Caco-2 (cell line): ENCODE data around the gene GTF3C5. TPM values are rescaled to one million over a fixed set of nuclear protein-coding genes. Genes with fewer than 3 reads are reported as not detected.

Experiments used
- BruUV-seq: library from RNA; stranded (reverse); fragments of 400-500 nt; replicated peaks from 2 replicates; lab custom pipeline; 2021; lab: Mats Ljungman, UMichigan
- CTCF ChIA-PET: fragments of 300-600 bp; sonication (Branson Sonifier 250); formaldehyde crosslinking; loops from one replicate; lab custom pipeline; 2022; ENCODE audit warnings: antibody characterized with exemption; lab: Charles Lee
- POLR2A ChIA-PET: fragments of 300-600 bp; sonication (Branson Sonifier 250); formaldehyde crosslinking; loops from one replicate; lab custom pipeline; 2022; ENCODE audit warnings: antibody characterized with exemption; lab: Charles Lee
- DNase-seq, 2 experiments: peaks; one replicate each; pipeline versions ENCODE4 v3.0.0 to v3.0.0-alpha.2; 2020 to 2022
- H3K27me3 ChIP-seq: replicated peaks from 2 replicates; pipeline ENCODE4 v1.6.0; 2011; ENCODE audit warnings: low read length; ENCODE audit not compliant: control insufficient read depth, insufficient read depth
- H3K36me3 ChIP-seq: 2 replicates; pipeline ENCODE4 v1.5.1; 2011; ENCODE audit warnings: low read length; ENCODE audit not compliant: control insufficient read depth, insufficient read depth
- H3K4me1 ChIP-seq: fragments of 250-450 bp; sonication (Bioruptor Pico); 2 replicates; pipeline ENCODE4 v1.5.1; 2020; ENCODE audit warnings: mild to moderate bottlenecking
- H3K4me3 ChIP-seq: 2 replicates; pipeline ENCODE4 v1.5.1; 2011; ENCODE audit warnings: low read depth, mild to moderate bottlenecking, control low read depth, low read length
- H3K9me3 ChIP-seq: fragments of 250-450 bp; sonication (Bioruptor Pico); 2 replicates; pipeline ENCODE4 v1.5.1; 2020; ENCODE audit warnings: mild to moderate bottlenecking, moderate library complexity
- H3K27ac Mint-ChIP-seq: one replicate; pipeline ENCODE4 v1.8.0; 2022; ENCODE audit warnings: mixed read lengths; ENCODE audit not compliant: unreplicated experiment
- H3K27me3 Mint-ChIP-seq: one replicate; pipeline ENCODE4 v1.8.0; 2022; ENCODE audit warnings: mixed read lengths; ENCODE audit not compliant: insufficient read depth, unreplicated experiment
- H3K36me3 Mint-ChIP-seq: one replicate; pipeline ENCODE4 v1.8.0; 2022; ENCODE audit warnings: mild to moderate bottlenecking, mixed read lengths; ENCODE audit not compliant: insufficient read depth, unreplicated experiment
- H3K4me1 Mint-ChIP-seq: one replicate; pipeline ENCODE4 v1.8.0; 2022; ENCODE audit warnings: low read depth, mixed read lengths; ENCODE audit not compliant: unreplicated experiment
- H3K4me3 Mint-ChIP-seq: one replicate; pipeline ENCODE4 v1.8.0; 2022; ENCODE audit warnings: mild to moderate bottlenecking, moderate library complexity, mixed read lengths; ENCODE audit not compliant: unreplicated experiment
- H3K9me3 Mint-ChIP-seq: one replicate; pipeline ENCODE4 v1.8.0; 2022; ENCODE audit warnings: mixed read lengths; ENCODE audit not compliant: unreplicated experiment
- intact Hi-C: fragments of 100-400 bp; cut with micrococcal nuclease; formaldehyde crosslinking; loops from one replicate; pipeline ENCODE4 v1.10.0; 2022; ENCODE audit not compliant: unreplicated experiment
- total RNA-seq: library from RNA; stranded (reverse); gene quantifications from 2 replicates; pipeline ENCODE4 v1.2.3, GENCODE V29; 2022
- TF ChIP-seq, protein P1 (sequence below), 2 experiments: fragments of 200-600 bp in 1 of 2; IDR thresholded peaks; 1 replicate in 1 of 2; 2 replicates in 1 of 2; pipeline versions ENCODE4 v1.5.1 to v1.8.0; 2011 to 2022; ENCODE audit warnings: antibody characterized with exemption in 1 of 2, control low read depth in 1 of 2, inconsistent platforms in 1 of 2, low read depth in 1 of 2, low read length in 1 of 2, mild to moderate bottlenecking in 1 of 2, moderate library complexity in 1 of 2; ENCODE audit not compliant: insufficient read depth in 1 of 2, severe bottlenecking in 1 of 2, unreplicated experiment in 1 of 2

GTF3C5 gene
- total RNA-seq, 1 experiment from 2014 or later, result 73.1 TPM

DNA sequence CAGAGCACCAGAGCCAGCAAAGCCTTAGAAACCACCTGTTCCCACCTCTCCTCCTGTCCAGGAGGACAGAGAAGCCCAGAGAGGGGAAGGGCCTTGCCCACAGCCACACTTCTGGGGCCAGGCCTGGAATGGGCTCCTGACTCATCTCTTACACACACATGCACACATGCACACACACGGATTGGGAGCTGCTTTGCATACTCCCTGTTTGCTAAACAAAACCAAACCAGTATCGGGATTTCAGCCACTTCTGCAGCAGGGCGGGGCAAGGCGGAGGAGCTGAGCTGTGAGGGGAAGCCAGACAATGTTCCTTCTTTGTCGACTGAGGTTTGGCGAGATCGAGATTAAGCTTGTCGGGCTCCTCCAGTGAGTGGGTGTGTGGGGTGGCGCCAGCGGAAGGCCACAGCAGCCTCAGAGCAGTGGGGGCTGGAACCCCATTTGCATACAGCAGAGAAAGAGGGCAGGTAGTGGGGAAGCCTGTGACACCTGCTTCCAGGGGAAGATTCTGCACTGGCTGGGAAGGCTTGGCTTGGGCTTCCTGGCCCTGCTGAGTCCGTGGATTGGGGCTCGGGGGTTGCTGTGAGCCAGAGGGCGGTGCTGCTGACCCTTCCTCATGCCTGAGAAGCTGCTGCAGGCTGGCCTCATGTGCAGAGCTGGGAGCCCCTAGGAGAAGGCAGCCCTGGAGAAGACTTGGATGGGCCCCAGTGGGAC lies 36.2 kb upstream of the GTF3C5 start:
- DNase-seq, result peak in 1 of 2 experiments; percentile 48
- TF ChIP-seq, protein P1, sequence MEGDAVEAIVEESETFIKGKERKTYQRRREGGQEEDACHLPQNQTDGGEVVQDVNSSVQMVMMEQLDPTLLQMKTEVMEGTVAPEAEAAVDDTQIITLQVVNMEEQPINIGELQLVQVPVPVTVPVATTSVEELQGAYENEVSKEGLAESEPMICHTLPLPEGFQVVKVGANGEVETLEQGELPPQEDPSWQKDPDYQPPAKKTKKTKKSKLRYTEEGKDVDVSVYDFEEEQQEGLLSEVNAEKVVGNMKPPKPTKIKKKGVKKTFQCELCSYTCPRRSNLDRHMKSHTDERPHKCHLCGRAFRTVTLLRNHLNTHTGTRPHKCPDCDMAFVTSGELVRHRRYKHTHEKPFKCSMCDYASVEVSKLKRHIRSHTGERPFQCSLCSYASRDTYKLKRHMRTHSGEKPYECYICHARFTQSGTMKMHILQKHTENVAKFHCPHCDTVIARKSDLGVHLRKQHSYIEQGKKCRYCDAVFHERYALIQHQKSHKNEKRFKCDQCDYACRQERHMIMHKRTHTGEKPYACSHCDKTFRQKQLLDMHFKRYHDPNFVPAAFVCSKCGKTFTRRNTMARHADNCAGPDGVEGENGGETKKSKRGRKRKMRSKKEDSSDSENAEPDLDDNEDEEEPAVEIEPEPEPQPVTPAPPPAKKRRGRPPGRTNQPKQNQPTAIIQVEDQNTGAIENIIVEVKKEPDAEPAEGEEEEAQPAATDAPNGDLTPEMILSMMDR (IDR thresholded peaks at IDR 0.05; ENCODE audit: insufficient read depth in 1 of 2, low read depth in 1 of 2, low read length in 1 of 2, severe bottlenecking in 1 of 2, unreplicated experiment in 1 of 2), result no peak
- BruUV-seq, result no TSS peak
- peak overlapping the region; percentile 14 for H3K27ac Mint-ChIP-seq
- Histone ChIP-seq H3K4me3 (no peak overlapping the region), H3K36me3 (no peaks in the 10 kb centered on the region), H3K4me1 (peaks cover 23% of the 10 kb centered on the region), H3K9me3 (no peaks in the 10 kb centered on the region), H3K27me3 (no peaks in the 10 kb centered on the region)
- H3K36me3 Mint-ChIP-seq, result no peaks in the 10 kb centered on the region
- ChIA-PET POLR2A (no interaction called here), CTCF (no interaction called here)
- no peak overlapping the region for H3K4me3 Mint-ChIP-seq
- H3K4me1 Mint-ChIP-seq, result peaks cover 15% of the 10 kb centered on the region
- no peaks in the 10 kb centered on the region for H3K9me3 Mint-ChIP-seq
- H3K27me3 Mint-ChIP-seq, result no peaks in the 10 kb centered on the region
- intact Hi-C loops, result no loop called here

DNA sequence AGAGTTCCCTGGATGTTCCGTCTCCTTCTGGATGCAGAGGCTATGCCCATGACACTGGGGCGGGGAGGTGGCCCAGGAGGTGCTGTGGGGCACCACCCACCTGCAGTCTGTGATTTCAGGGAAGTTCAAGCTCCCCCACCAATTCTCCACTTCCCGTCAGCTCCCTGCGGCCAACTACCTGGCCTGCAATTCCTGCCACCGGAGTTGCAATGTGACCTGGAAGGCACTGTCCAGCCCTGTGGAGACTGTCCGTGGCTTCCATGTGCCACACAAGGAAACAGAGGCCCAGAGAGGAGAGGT lies 35.7 kb upstream of the GTF3C5 start:
- no peaks in the 10 kb centered on the region for H3K36me3 ChIP-seq
- no TSS peak for BruUV-seq
- H3K4me1 ChIP-seq, result peaks cover 23% of the 10 kb centered on the region
- POLR2A ChIA-PET, result no interaction called here
- H3K9me3 ChIP-seq, result no peaks in the 10 kb centered on the region
- CTCF ChIA-PET, result no interaction called here
- H3K4me3 Mint-ChIP-seq, result no peak overlapping the region
- H3K27me3 Mint-ChIP-seq, result no peaks in the 10 kb centered on the region
- no peak overlapping the region for H3K4me3 ChIP-seq
- H3K4me1 Mint-ChIP-seq, result peaks cover 15% of the 10 kb centered on the region
- H3K27ac Mint-ChIP-seq, result no peak overlapping the region
- no peaks in the 10 kb centered on the region for H3K36me3 Mint-ChIP-seq
- intact Hi-C loops, result no loop called here
- DNase-seq, result no peak
- TF ChIP-seq, protein P1 (IDR thresholded peaks at IDR 0.05; ENCODE audit: insufficient read depth in 1 of 2, low read depth in 1 of 2, low read length in 1 of 2, severe bottlenecking in 1 of 2, unreplicated experiment in 1 of 2), result no peak
- no peaks in the 10 kb centered on the region for H3K27me3 ChIP-seq
- no peaks in the 10 kb centered on the region for H3K9me3 Mint-ChIP-seq

DNA sequence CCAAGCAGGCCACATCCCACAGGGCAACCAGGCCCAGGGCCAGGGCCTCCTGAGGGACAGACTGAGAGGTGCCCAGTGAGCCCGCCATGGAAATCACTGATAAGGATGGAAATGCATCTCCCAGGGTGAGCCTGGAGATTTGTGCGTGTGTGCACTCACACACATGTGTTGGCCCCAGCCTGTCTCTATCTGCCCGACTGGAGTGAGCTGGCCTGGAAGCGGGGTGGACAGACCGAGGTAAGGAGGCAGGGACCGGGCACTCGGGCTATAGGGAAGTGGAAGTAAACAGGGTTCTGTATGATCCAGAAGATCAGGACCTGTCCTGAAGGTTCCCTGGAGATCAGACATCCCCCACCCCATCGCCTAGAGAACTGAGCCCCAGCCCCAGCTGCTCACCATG lies 34.9 kb upstream of the GTF3C5 start:
- Mint-ChIP-seq H3K27ac (no peak overlapping the region), H3K4me3 (no peak overlapping the region), H3K9me3 (no peaks in the 10 kb centered on the region), H3K27me3 (no peaks in the 10 kb centered on the region), H3K4me1 (peaks cover 15% of the 10 kb centered on the region), H3K36me3 (no peaks in the 10 kb centered on the region)
- H3K36me3 ChIP-seq, result no peaks in the 10 kb centered on the region
- H3K4me3 ChIP-seq, result no peak overlapping the region
- no peak for DNase-seq
- TF ChIP-seq, protein P1 (IDR thresholded peaks at IDR 0.05; ENCODE audit: insufficient read depth in 1 of 2, low read depth in 1 of 2, low read length in 1 of 2, severe bottlenecking in 1 of 2, unreplicated experiment in 1 of 2), result no peak
- H3K27me3 ChIP-seq, result no peaks in the 10 kb centered on the region
- ChIA-PET POLR2A (interaction anchor here (0.6 kb wide), 1 partner anchor 34 kb away, joined by 3 read pairs; no protein-coding TSS in a partner anchor), CTCF (no interaction called here)
- no TSS peak for BruUV-seq
- H3K9me3 ChIP-seq, result no peaks in the 10 kb centered on the region
- peaks cover 23% of the 10 kb centered on the region for H3K4me1 ChIP-seq
- intact Hi-C loops, result no loop called here
